Measurements from ENCODE around the gene SPEF2.

Gene SPEF2

GRCh38 chr5:35741126-35741716 lies 123.6 kb downstream of the SPEF2 start:
- H3K4me3 ChIP-seq (ENCODE audit: low read length) = no peak overlapping the region
- TF ChIP-seq, protein P1, sequence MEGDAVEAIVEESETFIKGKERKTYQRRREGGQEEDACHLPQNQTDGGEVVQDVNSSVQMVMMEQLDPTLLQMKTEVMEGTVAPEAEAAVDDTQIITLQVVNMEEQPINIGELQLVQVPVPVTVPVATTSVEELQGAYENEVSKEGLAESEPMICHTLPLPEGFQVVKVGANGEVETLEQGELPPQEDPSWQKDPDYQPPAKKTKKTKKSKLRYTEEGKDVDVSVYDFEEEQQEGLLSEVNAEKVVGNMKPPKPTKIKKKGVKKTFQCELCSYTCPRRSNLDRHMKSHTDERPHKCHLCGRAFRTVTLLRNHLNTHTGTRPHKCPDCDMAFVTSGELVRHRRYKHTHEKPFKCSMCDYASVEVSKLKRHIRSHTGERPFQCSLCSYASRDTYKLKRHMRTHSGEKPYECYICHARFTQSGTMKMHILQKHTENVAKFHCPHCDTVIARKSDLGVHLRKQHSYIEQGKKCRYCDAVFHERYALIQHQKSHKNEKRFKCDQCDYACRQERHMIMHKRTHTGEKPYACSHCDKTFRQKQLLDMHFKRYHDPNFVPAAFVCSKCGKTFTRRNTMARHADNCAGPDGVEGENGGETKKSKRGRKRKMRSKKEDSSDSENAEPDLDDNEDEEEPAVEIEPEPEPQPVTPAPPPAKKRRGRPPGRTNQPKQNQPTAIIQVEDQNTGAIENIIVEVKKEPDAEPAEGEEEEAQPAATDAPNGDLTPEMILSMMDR (IDR thresholded peaks at IDR 0.05; ENCODE audit: insufficient read depth, low read depth, low read length, missing control alignments) = no peak
- DNase-seq (ENCODE audit: low read depth) = no peak

GRCh38 chr5:35741971-35742370 lies 124.3 kb downstream of the SPEF2 start:
- H3K4me3 ChIP-seq (ENCODE audit: low read length) = no peak overlapping the region
- TF ChIP-seq, protein P1 (IDR thresholded peaks at IDR 0.05; ENCODE audit: insufficient read depth, low read depth, low read length, missing control alignments) = no peak
- no peak for DNase-seq (ENCODE audit: low read depth)

- TF ChIP-seq, protein P1 (IDR thresholded peaks at IDR 0.05; ENCODE audit: insufficient read depth, low read depth, low read length, missing control alignments) = no peak
- H3K4me3 ChIP-seq (ENCODE audit: low read length) = no peak overlapping the region
- DNase-seq (ENCODE audit: low read depth) = no peak
Measured at GRCh38 chr5:35743644-35744043, 126.0 kb downstream of the SPEF2 start.

- no peak for DNase-seq (ENCODE audit: low read depth)
- no peak overlapping the region for H3K4me3 ChIP-seq (ENCODE audit: low read length)
- TF ChIP-seq, protein P1 (IDR thresholded peaks at IDR 0.05; ENCODE audit: insufficient read depth, low read depth, low read length, missing control alignments) = no peak
Measured at GRCh38 chr5:35745193-35745592, 127.5 kb downstream of the SPEF2 start.

DNA sequence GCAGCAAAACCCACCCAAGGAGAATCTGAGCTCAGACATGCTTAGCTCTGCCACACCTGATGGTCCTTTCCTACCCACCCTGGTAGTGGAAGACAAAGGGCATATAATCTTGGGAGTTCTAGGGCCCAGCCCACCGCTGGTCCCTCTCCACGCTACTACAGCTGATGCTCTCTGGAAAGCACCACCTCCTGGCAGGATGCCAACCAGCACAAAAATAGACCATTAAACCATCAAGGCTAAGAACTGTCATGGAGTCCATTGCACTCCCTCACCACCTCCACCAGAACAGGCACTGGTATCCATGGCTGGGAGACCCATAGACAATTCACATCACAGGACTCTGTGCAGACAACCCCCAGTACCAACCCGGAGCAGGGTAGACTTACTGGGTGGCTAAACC lies 128.0 kb downstream of the SPEF2 start:
- TF ChIP-seq, protein P1 (IDR thresholded peaks at IDR 0.05; ENCODE audit: insufficient read depth, low read depth, low read length, missing control alignments) = no peak
- no peak for DNase-seq (ENCODE audit: low read depth)
- no peak overlapping the region for H3K4me3 ChIP-seq (ENCODE audit: low read length)

GRCh38 chr5:35752012-35752411 lies 134.3 kb downstream of the SPEF2 start:
- no peak overlapping the region for H3K4me3 ChIP-seq (ENCODE audit: low read length)
- TF ChIP-seq, protein P1 (IDR thresholded peaks at IDR 0.05; ENCODE audit: insufficient read depth, low read depth, low read length, missing control alignments) = no peak
- DNase-seq (ENCODE audit: low read depth) = no peak

GRCh38 chr5:35753500-35753899 lies 135.8 kb downstream of the SPEF2 start:
- DNase-seq (ENCODE audit: low read depth) = no peak
- TF ChIP-seq, protein P1 (IDR thresholded peaks at IDR 0.05; ENCODE audit: insufficient read depth, low read depth, low read length, missing control alignments) = no peak
- H3K4me3 ChIP-seq (ENCODE audit: low read length) = no peak overlapping the region

Measured in epithelial cell of esophagus (primary cell).